ENCODE data around the gene UAP1L1.
A peak's percentile ranks its signal among the peaks of the same experiment; 100 is the strongest.

Gene UAP1L1

DNA sequence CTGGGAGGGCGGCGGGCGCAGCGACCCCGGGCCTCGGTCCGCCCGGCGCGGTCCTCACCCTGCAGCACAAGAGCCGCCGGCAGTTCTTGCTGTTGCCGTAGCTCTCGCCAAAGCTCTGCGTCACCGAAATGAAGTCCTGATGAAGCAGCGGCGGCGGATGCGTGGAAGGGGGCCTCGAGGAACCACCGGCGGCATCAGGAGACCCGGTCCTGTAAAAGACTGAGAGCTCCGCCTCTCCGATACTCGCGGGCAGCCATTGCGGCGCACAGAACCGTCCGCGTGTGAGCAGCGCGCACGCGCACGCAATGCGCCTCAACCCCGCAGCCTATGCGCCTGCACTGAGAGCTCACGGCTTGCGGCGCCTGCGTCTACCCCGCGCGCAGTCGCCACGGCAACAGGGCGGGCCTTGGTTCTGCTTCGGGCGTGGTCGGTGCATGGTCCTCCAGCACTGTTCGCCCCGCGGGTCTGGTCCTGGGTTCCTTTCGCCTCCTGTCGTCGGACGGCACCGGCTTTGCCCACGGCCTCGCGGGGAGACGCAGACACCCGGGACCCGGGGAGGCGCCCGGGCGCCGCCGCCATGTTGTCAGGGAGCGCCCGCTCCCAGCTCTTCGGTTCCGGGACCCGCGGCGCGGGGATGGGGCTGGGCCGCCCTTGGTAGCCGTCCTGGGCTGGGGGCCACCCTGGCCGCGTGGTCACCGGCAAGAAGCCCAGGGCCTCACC is 52.3 kb downstream of the UAP1L1 start (continued):
- TF ChIP-seq, protein P1, sequence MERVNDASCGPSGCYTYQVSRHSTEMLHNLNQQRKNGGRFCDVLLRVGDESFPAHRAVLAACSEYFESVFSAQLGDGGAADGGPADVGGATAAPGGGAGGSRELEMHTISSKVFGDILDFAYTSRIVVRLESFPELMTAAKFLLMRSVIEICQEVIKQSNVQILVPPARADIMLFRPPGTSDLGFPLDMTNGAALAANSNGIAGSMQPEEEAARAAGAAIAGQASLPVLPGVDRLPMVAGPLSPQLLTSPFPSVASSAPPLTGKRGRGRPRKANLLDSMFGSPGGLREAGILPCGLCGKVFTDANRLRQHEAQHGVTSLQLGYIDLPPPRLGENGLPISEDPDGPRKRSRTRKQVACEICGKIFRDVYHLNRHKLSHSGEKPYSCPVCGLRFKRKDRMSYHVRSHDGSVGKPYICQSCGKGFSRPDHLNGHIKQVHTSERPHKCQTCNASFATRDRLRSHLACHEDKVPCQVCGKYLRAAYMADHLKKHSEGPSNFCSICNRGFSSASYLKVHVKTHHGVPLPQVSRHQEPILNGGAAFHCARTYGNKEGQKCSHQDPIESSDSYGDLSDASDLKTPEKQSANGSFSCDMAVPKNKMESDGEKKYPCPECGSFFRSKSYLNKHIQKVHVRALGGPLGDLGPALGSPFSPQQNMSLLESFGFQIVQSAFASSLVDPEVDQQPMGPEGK (tag by site-specific recombination; IDR thresholded peaks at IDR 0.05): peak; percentile 24; the same call in 1 of the 2 replicates
- TF ChIP-seq YY1 (tag by site-specific recombination; IDR thresholded peaks at IDR 0.05) (peak; percentile 75), ZNF2 (tag by site-specific recombination; IDR thresholded peaks at IDR 0.05) (peak; percentile 58; the same call in 1 of the 2 replicates), ZNF596 (tag by site-specific recombination; IDR thresholded peaks at IDR 0.05) (0 out of 2 replicates have a peak, but pooled peaks have one; percentile 8)
- TF ChIP-seq, protein P2, sequence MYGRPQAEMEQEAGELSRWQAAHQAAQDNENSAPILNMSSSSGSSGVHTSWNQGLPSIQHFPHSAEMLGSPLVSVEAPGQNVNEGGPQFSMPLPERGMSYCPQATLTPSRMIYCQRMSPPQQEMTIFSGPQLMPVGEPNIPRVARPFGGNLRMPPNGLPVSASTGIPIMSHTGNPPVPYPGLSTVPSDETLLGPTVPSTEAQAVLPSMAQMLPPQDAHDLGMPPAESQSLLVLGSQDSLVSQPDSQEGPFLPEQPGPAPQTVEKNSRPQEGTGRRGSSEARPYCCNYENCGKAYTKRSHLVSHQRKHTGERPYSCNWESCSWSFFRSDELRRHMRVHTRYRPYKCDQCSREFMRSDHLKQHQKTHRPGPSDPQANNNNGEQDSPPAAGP (tag by site-specific recombination; IDR thresholded peaks at IDR 0.05): no peak
- TF ChIP-seq, protein P3, sequence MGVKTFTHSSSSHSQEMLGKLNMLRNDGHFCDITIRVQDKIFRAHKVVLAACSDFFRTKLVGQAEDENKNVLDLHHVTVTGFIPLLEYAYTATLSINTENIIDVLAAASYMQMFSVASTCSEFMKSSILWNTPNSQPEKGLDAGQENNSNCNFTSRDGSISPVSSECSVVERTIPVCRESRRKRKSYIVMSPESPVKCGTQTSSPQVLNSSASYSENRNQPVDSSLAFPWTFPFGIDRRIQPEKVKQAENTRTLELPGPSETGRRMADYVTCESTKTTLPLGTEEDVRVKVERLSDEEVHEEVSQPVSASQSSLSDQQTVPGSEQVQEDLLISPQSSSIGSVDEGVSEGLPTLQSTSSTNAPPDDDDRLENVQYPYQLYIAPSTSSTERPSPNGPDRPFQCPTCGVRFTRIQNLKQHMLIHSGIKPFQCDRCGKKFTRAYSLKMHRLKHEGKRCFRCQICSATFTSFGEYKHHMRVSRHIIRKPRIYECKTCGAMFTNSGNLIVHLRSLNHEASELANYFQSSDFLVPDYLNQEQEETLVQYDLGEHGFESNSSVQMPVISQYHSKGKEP (tag by site-specific recombination; IDR thresholded peaks at IDR 0.05): no peak

DNA sequence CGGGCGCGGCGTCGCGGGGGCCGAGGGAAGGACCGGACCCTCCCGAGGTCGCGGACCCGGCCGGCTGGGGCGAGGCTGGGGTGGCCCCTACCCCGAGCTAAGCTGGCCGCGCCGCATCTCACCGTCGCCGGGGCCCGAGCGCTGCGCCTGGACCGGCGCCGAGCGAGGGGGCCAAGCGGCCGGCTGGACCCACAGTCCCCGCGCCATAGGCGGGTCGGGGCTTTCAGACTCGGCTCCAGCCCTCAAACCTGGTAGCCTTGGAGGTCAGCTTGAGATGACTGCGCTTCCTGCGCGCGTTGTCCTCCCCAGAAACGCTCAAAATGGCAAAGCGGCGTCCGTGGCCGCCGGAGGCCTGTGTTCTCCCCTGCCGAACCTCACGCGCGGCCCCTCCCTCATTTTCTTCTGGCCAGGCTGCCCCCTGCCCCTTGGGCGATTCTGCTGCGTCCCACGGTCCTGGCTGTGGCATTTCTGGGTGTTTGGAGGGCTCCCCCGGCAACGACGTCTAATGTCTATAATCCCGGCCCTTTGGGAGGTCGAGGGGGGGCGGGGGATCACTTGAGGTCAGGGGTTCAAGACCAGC is 52.9 kb downstream of the UAP1L1 start:
- H3K27ac ChIP-seq (ENCODE audit: extremely low read depth, low read depth, low read length): peak overlapping the region; percentile 66; the same call in 1 of the 2 replicates
- ChIA-PET CTCF (interaction anchor here (0.7 to 2.2 kb wide), 13 partner anchors 8 to 107 kb away, joined by 3 to 9 read pairs (median 6); partner anchors contain the start of genes LRRC26 and RNF224), POLR2A (interaction anchor here (0.6 to 4.8 kb wide), 48 partner anchors 9 to 488 kb away, joined by 3 to 53 read pairs (median 6); partner anchors contain the start of genes AJM1, ANAPC2, CYSRT1 and GRIN1)
- no peaks in the 10 kb centered on the region for H3K36me3 ChIP-seq (ENCODE audit: control insufficient read depth in 2 of 2, insufficient read depth in 1 of 2, low read length in 2 of 2)
- no peaks in the 10 kb centered on the region for H3K9me3 ChIP-seq (ENCODE audit: control insufficient read depth, insufficient read depth, low read depth, low read length)
- peak overlapping the region; percentile 88 for H3K4me3 ChIP-seq (ENCODE audit: low read depth, low read length)
- 0 out of 2 replicates have a peak, but pooled peaks have one; percentile 19 for TF ChIP-seq HOXA7 (CRISPR knock-in tag; IDR thresholded peaks at IDR 0.05; ENCODE audit: borderline replicate concordance)
- no peak for TF ChIP-seq GLIS2 (tag by site-specific recombination; IDR thresholded peaks at IDR 0.05)
- no peak for TF ChIP-seq ZNF549 (tag by site-specific recombination; IDR thresholded peaks at IDR 0.05)
- 0 out of 2 replicates have a peak, but pooled peaks have one; percentile 26 for TF ChIP-seq ZNF660 (tag by site-specific recombination; IDR thresholded peaks at IDR 0.05)
- 0 out of 2 replicates have a peak, but pooled peaks have one; percentile 18 for TF ChIP-seq ZNF561 (tag by site-specific recombination; IDR thresholded peaks at IDR 0.05; ENCODE audit: borderline replicate concordance)
- TF ChIP-seq ZNF324 (tag by site-specific recombination; IDR thresholded peaks at IDR 0.05): no peak
- TF ChIP-seq SETDB1 (IDR thresholded peaks at IDR 0.05; ENCODE audit: insufficient read length, low read length): no peak
- no peak for TF ChIP-seq ZNF426 (tag by site-specific recombination; IDR thresholded peaks at IDR 0.05)
- H3K4me1 ChIP-seq (ENCODE audit: control insufficient read depth, insufficient read depth, low read length): no peaks in the 10 kb centered on the region
